Fibroblast of lung (primary cell): ENCODE results near the gene MEIOSIN. TPM values are rescaled to one million over a fixed set of nuclear protein-coding genes. Genes with fewer than 3 reads are reported as not detected.
A peak's percentile ranks its signal among the peaks of the same experiment; 100 is the strongest.

Experiments used
- DNase-seq, 2 donors: peaks; one replicate each; pipeline versions ENCODE4 v3.0.0 to v3.0.0-alpha.2; 2010; ENCODE audit warnings: low read depth in 2 of 2
- H2AFZ ChIP-seq: 2 replicates; pipeline ENCODE4 v1.5.1; 2012; ENCODE audit warnings: low read length, control low read depth, inconsistent platforms
- H3K27ac ChIP-seq: 2 replicates; pipeline ENCODE4 v1.5.1; 2011; ENCODE audit warnings: low read length, control low read depth; ENCODE audit not compliant: insufficient read depth
- H3K27me3 ChIP-seq: 2 replicates; pipeline ENCODE4 v1.5.1; 2011; ENCODE audit warnings: mild to moderate bottlenecking, low read length; ENCODE audit not compliant: control insufficient read depth, insufficient read depth
- H3K36me3 ChIP-seq: 2 replicates; pipeline ENCODE4 v1.5.1; 2011; ENCODE audit warnings: low read length; ENCODE audit not compliant: control insufficient read depth, insufficient read depth
- H3K4me1 ChIP-seq: 2 replicates; pipeline ENCODE4 v1.5.1; 2011; ENCODE audit warnings: low read length; ENCODE audit not compliant: control insufficient read depth, insufficient read depth; ENCODE audit errors: extremely low read depth
- H3K4me2 ChIP-seq: 2 replicates; pipeline ENCODE4 v1.5.1; 2011; ENCODE audit warnings: low read length, control low read depth; ENCODE audit not compliant: insufficient read depth; ENCODE audit errors: extremely low read depth
- H3K4me3 ChIP-seq, 4 experiments: fragments of 200-600 bp in 1 of 4; sonication (generic) in 1 of 4; replicated peaks in 1 of 4; 2 replicates each; pipeline ENCODE4 v1.5.1; 2011 to 2016; ENCODE audit warnings: low read length in 4 of 4, low read depth in 3 of 4, mild to moderate bottlenecking in 3 of 4, control low read depth in 2 of 4, inconsistent platforms in 1 of 4, mixed read lengths in 1 of 4; ENCODE audit not compliant: insufficient read depth in 1 of 4; ENCODE audit errors: control extremely low read depth in 1 of 4
- H3K79me2 ChIP-seq: 2 replicates; pipeline ENCODE4 v1.5.1; 2012; ENCODE audit warnings: mild to moderate bottlenecking, low read length, inconsistent platforms; ENCODE audit not compliant: control insufficient read depth, insufficient read depth
- H3K9ac ChIP-seq: 2 replicates; pipeline ENCODE4 v1.5.1; 2011; ENCODE audit warnings: mild to moderate bottlenecking, low read length, control low read depth; ENCODE audit not compliant: insufficient read depth
- H3K9me3 ChIP-seq: 2 replicates; pipeline ENCODE4 v1.5.1; 2012; ENCODE audit warnings: low read depth, low read length; ENCODE audit not compliant: control insufficient read depth, insufficient read depth
- H4K20me1 ChIP-seq: 2 replicates; pipeline ENCODE4 v1.5.1; 2011; ENCODE audit warnings: low read length; ENCODE audit not compliant: control insufficient read depth, insufficient read depth; ENCODE audit errors: extremely low read depth
- CTCF ChIP-seq, 2 donors: IDR thresholded peaks in 1 of 2; conservative IDR thresholded peaks in 1 of 2; 1 replicate in 1 of 2; 2 replicates in 1 of 2; pipeline ENCODE4 v1.5.1; 2011 to 2012; ENCODE audit warnings: low read length in 2 of 2, control low read depth in 1 of 2, inconsistent platforms in 1 of 2, low read depth in 1 of 2, mild to moderate bottlenecking in 1 of 2
- EZH2 ChIP-seq: IDR thresholded peaks from 2 replicates; pipeline ENCODE4 v1.5.1; 2012; ENCODE audit warnings: low read length, control low read depth, mild to moderate bottlenecking; ENCODE audit errors: missing control alignments
- polyA plus RNA-seq, 2 donors: library from polyadenylated mRNA; depleted of rRNA in 1 of 2; stranded (reverse) in 1 of 2; unstranded in 1 of 2; fragments of >200 nt; gene quantifications; 2 replicates each; pipeline ENCODE4 v1.2.1, GENCODE V29; 2011 to 2012; ENCODE audit warnings: missing spikeins in 1 of 2
- total RNA-seq: library from RNA; depleted of rRNA; stranded (reverse); fragments of >200 nt; gene quantifications from 2 replicates; pipeline ENCODE4 v1.2.1, GENCODE V29; 2014

Gene MEIOSIN
- total and polyA plus RNA-seq, 2 donors (not counting 1 experiment from before 2014, with no cell fraction given) = not detected

- peak overlapping the region; percentile 96 for H3K4me2 ChIP-seq
- peak overlapping the region; percentile 50 for H3K9ac ChIP-seq
- no peaks in the 10 kb centered on the region for H3K9me3 ChIP-seq
- peak overlapping the region; percentile 48 to 68 (median 60) for H3K4me3 ChIP-seq
- no peak overlapping the region for H2AFZ ChIP-seq
- peaks cover 4% of the 10 kb centered on the region for H3K79me2 ChIP-seq
- peak; percentile 98 for DNase-seq
- no peaks in the 10 kb centered on the region for H3K27me3 ChIP-seq
- peak overlapping the region; percentile 80 for H3K27ac ChIP-seq
- H3K36me3 ChIP-seq = peaks cover 14% of the 10 kb centered on the region
- H3K4me1 ChIP-seq = peaks cover 18% of the 10 kb centered on the region
- TF ChIP-seq CTCF (conservative IDR thresholded peaks at IDR 0.05 in 1 of 2, IDR thresholded peaks at IDR 0.05 in 1 of 2; ENCODE audit: low read depth in 1 of 2, low read length in 2 of 2) (peak; percentile 63 to 66), EZH2 (no peak)
- no peaks in the 10 kb centered on the region for H4K20me1 ChIP-seq
Measured at GRCh38 chr19:45770192-45771101, 37.2 kb downstream of the MEIOSIN start.

- no peaks in the 10 kb centered on the region for H4K20me1 ChIP-seq
- no peak overlapping the region for H3K4me2 ChIP-seq
- peaks cover 14% of the 10 kb centered on the region for H3K36me3 ChIP-seq
- no peak overlapping the region for H3K9ac ChIP-seq
- DNase-seq = no peak
- H3K9me3 ChIP-seq = no peaks in the 10 kb centered on the region
- H2AFZ ChIP-seq = no peak overlapping the region
- no peak for TF ChIP-seq CTCF (conservative IDR thresholded peaks at IDR 0.05 in 1 of 2, IDR thresholded peaks at IDR 0.05 in 1 of 2; ENCODE audit: low read depth in 1 of 2, low read length in 2 of 2)
- no peak for TF ChIP-seq EZH2
- no peaks in the 10 kb centered on the region for H3K27me3 ChIP-seq
- peaks cover 12% of the 10 kb centered on the region for H3K4me1 ChIP-seq
- no peak overlapping the region for H3K4me3 ChIP-seq
- peaks cover under 1% of the 10 kb centered on the region for H3K79me2 ChIP-seq
- H3K27ac ChIP-seq = no peak overlapping the region
Measured at GRCh38 chr19:45771311-45771933, 38.2 kb downstream of the MEIOSIN start.

GRCh38 chr19:45772130-45772840, 39.0 kb downstream of the MEIOSIN start:
- DNase-seq = no peak
- TF ChIP-seq CTCF (conservative IDR thresholded peaks at IDR 0.05 in 1 of 2, IDR thresholded peaks at IDR 0.05 in 1 of 2; ENCODE audit: low read depth in 1 of 2, low read length in 2 of 2) (no peak), EZH2 (no peak)
- peaks cover 20% of the 10 kb centered on the region for H3K36me3 ChIP-seq
- H4K20me1 ChIP-seq = no peaks in the 10 kb centered on the region
- H2AFZ ChIP-seq = no peak overlapping the region
- H3K4me1 ChIP-seq = peaks cover 4% of the 10 kb centered on the region
- no peaks in the 10 kb centered on the region for H3K79me2 ChIP-seq
- no peak overlapping the region for H3K9ac ChIP-seq
- H3K4me3 ChIP-seq = no peak overlapping the region
- H3K9me3 ChIP-seq = no peaks in the 10 kb centered on the region
- H3K4me2 ChIP-seq = no peak overlapping the region
- H3K27me3 ChIP-seq = no peaks in the 10 kb centered on the region
- H3K27ac ChIP-seq = no peak overlapping the region
